ENCODE measurements around the gene TRAF2. TPM values are rescaled to one million over a fixed set of nuclear protein-coding genes. Genes with fewer than 3 reads are reported as not detected.

Gene TRAF2
- total RNA-seq, 1 donor from 2014 or later: 10.0 TPM

DNA sequence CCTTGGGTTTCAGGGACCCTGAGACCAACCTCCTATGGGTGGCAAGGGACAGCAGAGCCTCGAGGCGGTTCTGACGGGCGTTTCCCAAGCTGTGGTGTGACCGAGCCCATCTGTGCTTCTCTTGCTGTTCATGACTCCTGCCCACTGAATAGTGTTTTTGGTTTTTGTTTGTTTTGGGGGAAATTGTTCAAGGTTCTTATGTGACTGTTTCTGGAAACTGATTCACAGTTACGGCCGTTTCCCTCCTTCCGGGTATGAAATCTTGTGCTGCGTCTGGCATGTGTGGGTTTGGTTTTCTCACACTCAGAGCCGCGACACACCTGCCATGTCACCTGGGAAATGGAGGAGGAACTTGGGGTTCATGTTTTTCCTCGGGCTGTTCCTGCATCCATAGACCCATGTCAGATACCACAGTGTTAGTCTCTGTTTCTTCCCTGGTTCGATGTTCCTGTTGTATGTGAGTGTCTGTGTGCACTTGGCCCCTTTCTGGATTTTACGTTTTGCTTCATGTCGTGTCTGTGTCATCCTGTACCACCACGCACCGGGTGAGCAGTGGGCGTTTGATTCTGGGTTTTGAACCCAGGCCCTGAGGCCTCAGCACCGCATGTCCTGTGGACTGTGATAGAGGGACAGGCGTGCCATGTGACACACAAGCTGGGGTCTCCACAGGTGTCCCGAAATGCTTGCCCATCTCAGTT, 29.5 kb downstream of the TRAF2 start:
- Histone ChIP-seq H3K4me1 (no peaks in the 10 kb centered on the region), H3K4me3 (no peak overlapping the region), H3K36me3 (peaks cover 56% of the 10 kb centered on the region), H3K9me3 (replicated peaks) (no peaks in the 10 kb centered on the region), H3K27ac (replicated peaks) (no peak overlapping the region), H3K27me3 (ENCODE audit: low read depth) (no peaks in the 10 kb centered on the region)
- intact Hi-C loops (cut with micrococcal nuclease): no loop called here
- DNase-seq: no peak
- TF ChIP-seq, protein P1, sequence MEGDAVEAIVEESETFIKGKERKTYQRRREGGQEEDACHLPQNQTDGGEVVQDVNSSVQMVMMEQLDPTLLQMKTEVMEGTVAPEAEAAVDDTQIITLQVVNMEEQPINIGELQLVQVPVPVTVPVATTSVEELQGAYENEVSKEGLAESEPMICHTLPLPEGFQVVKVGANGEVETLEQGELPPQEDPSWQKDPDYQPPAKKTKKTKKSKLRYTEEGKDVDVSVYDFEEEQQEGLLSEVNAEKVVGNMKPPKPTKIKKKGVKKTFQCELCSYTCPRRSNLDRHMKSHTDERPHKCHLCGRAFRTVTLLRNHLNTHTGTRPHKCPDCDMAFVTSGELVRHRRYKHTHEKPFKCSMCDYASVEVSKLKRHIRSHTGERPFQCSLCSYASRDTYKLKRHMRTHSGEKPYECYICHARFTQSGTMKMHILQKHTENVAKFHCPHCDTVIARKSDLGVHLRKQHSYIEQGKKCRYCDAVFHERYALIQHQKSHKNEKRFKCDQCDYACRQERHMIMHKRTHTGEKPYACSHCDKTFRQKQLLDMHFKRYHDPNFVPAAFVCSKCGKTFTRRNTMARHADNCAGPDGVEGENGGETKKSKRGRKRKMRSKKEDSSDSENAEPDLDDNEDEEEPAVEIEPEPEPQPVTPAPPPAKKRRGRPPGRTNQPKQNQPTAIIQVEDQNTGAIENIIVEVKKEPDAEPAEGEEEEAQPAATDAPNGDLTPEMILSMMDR (IDR thresholded peaks at IDR 0.05; ENCODE audit: borderline replicate concordance): no peak

DNA sequence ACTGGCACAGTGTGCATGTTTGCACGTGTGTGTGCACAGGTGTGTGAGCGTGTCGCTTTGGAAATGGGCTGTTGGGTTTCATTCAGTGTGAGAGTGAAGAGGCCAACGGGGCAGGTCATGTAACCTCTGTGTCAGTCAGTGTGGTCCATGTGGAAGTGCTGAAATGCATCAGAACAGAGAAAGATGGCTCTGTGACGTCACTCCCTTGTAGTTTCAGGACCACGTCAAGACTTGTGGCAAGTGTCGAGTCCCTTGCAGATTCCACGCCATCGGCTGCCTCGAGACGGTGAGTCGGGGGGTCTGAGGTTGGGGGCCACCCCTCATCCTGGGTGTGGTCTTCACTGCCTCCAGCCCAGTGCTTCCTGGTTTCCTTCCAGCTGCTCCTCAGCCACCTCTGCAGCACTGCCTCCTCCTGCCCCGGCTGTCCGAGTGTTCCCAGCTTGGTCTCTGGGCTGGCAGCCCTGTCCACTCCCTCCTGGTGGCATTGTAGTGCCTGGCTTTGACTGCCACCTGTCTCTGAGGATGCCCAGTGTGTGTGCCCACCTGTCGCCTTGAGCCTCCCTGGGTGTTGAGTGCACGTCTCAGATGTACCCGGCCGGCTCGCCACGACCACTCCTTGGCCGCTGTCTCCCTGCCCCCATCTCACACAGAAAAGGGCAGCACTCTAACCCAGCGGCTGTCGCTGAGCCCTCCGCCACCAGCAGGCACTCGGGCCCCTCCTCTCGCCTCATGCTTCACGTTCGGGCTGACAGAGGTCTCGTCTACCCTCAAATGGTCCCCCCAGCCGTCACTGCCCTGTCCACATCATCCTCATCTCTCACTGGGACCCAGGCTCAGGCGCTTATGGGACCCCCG, 30.2 kb downstream of the TRAF2 start:
- no peak overlapping the region for H3K27ac ChIP-seq (replicated peaks)
- H3K36me3 ChIP-seq: peaks cover 57% of the 10 kb centered on the region
- TF ChIP-seq, protein P1 (IDR thresholded peaks at IDR 0.05; ENCODE audit: borderline replicate concordance): no peak
- no peak for DNase-seq
- no peaks in the 10 kb centered on the region for H3K9me3 ChIP-seq (replicated peaks)
- H3K4me3 ChIP-seq: no peak overlapping the region
- no peaks in the 10 kb centered on the region for H3K27me3 ChIP-seq (ENCODE audit: low read depth)
- intact Hi-C loops (cut with micrococcal nuclease): no loop called here
- peaks cover 7% of the 10 kb centered on the region for H3K4me1 ChIP-seq

DNA sequence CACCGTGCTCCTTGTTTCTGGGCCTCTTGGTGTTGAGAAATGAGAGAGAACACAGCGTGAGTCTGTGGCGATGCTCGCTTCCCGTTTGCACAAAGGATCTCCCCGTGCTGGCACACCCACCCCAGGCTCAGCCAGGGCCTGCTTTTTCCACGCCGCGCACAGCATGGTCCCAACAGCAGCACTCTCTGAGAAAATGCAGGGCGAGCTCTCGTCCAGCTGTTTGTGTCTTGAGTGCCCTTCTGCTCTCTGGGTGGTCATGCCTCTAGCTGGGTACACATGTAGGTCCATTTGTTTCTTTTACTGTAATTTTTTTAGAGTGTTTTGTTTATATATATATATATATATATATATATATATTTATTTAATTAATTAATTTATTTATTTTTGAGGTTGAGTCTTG, 31.6 kb downstream of the TRAF2 start:
- peaks cover 59% of the 10 kb centered on the region for H3K36me3 ChIP-seq
- intact Hi-C loops (cut with micrococcal nuclease): no loop called here

DNA sequence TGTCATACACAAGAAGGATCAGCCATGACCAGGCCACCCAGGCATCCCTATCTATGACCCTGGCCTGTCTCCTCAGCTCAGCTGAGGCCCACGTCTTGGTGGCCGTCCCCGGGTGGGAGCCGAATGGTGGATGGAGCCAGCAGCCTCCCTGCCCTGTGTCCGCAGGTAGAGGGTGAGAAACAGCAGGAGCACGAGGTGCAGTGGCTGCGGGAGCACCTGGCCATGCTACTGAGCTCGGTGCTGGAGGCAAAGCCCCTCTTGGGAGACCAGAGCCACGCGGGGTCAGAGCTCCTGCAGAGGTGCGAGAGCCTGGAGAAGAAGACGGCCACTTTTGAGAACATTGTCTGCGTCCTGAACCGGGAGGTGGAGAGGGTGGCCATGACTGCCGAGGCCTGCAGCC, 33.8 kb downstream of the TRAF2 start:
- H3K27me3 ChIP-seq (ENCODE audit: low read depth): no peaks in the 10 kb centered on the region
- H3K4me3 ChIP-seq: no peak overlapping the region
- peaks cover 40% of the 10 kb centered on the region for H3K4me1 ChIP-seq
- intact Hi-C loops (cut with micrococcal nuclease): loop anchor here (10.0 kb wide), 1 partner anchor 55 kb away; the partner anchor contains the start of gene EDF1
- H3K27ac ChIP-seq (replicated peaks): no peak overlapping the region
- TF ChIP-seq, protein P1 (IDR thresholded peaks at IDR 0.05; ENCODE audit: borderline replicate concordance): no peak
- H3K36me3 ChIP-seq: peaks cover 55% of the 10 kb centered on the region
- H3K9me3 ChIP-seq (replicated peaks): no peaks in the 10 kb centered on the region
- no peak for DNase-seq

More for the DNA sequence above, 31.6 kb downstream of the TRAF2 start:
- Histone ChIP-seq H3K4me1 (peaks cover 18% of the 10 kb centered on the region), H3K27ac (replicated peaks) (no peak overlapping the region), H3K9me3 (replicated peaks) (no peaks in the 10 kb centered on the region), H3K4me3 (no peak overlapping the region), H3K27me3 (ENCODE audit: low read depth) (no peaks in the 10 kb centered on the region)
- no peak for DNase-seq
- TF ChIP-seq, protein P1 (IDR thresholded peaks at IDR 0.05; ENCODE audit: borderline replicate concordance): no peak

DNA sequence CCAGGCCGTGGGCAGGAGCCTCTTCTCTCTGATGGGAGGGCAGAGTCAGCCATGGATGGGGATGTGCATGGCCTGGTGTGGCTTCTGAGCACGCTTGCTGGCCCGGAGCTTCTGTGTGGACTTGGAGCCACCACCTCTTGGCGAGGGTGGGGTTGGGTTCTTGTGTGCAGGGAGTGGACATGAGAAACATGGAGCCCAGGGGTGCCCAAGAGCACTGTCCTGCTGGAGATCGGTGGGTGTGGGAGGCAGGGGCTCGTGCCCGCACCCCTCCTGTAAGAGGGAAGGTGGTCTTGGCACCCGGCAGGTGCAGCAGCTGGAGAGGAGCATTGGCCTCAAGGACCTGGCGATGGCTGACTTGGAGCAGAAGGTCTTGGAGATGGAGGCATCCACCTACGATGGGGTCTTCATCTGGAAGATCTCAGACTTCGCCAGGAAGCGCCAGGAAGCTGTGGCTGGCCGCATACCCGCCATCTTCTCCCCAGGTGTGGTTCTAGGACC, 34.5 kb downstream of the TRAF2 start:
- DNase-seq: no peak
- Histone ChIP-seq H3K27me3 (ENCODE audit: low read depth) (no peaks in the 10 kb centered on the region), H3K4me3 (no peak overlapping the region), H3K4me1 (peaks cover 47% of the 10 kb centered on the region), H3K27ac (replicated peaks) (peak overlapping the region; percentile 81), H3K36me3 (peaks cover 54% of the 10 kb centered on the region), H3K9me3 (replicated peaks) (no peaks in the 10 kb centered on the region)
- TF ChIP-seq, protein P1 (IDR thresholded peaks at IDR 0.05; ENCODE audit: borderline replicate concordance): no peak
- intact Hi-C loops (cut with micrococcal nuclease): loop anchor here (10.0 kb wide), 1 partner anchor 56 kb away; the partner anchor contains the start of gene EDF1
